G401.6 (cell line): ENCODE results near the gene ANKRD63.

Experiments
- FAIRE-seq: peaks from 2 replicates; lab custom pipeline; 2012; peaks lifted over from hg19 to GRCh38; lab: Jason Lieb, UNC

The ANKRD63 gene

DNA sequence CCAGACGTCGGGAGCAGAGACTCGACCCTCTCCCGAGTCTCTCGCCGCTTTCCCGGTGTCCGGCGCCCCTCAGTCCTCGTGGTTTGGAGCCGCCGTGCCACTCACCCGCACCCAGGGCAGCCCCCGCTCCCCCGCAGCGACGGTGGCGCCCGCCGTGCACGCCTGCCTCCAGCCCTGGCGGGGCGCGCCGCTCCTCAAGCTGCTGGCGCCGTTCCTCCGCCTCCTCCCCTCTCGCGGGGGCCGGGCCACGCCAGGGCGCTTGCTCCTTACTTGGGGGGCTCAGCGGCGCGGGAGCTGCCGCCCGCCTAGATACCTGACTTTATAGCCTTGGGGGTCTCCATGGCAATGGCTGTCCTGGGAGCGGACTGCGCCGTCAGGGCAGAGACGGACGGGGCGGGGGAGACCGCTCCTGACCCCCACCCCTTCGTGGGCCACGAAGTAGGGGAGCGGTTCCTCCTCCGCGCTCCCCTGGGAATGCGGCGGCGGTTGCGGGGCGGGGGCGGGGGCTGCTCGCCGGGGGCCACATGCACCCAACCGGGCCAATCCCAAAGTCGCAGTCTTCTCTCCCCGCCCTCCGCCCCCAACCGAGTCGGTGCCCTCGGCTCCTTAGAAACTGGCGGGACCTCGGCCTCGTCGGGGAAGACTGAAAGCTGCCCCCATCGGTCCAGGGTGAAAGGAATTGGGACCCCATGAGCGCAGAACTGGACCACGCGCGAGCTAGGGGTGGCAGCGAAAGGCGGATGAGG is at the start of gene ANKRD63:
Gene ANKRD63 (minus strand): TSS at position 196 of the 746 bp plus-strand sequence. CDS start 478 bp downstream, outside the sequence.
- no peak for FAIRE-seq

DNA sequence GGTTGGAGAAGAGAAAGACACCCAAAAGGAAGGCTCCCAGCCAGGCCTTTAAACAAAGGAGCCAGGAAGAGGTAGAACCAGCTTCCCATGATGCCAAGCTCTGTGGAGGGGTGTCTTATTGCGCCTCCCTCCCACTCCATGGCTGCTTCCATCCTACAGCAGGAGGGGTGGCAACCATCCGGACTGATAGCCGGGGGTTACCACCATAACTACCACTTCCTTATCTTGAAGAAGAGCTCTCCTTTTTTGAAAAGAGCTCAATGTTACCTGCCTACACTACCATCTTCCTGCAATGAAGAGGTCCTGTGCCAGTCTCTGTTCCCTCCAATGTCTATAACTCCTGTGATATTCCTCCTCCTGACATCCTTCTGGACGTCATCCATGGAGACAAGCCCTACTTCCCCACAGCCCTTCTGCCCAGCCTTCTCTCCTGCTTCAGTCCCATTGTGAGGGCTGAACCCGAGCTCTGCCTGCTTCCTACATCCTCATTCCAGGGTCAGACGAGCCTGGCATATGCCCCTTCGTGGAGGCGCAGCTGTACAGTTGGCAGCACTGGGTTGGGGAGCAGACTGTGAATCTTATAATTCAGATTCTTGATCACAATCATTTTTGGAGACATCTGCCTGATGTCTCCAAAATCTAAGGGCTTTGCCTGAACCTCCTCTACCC is 49.4 kb upstream of the ANKRD63 start:
- no peak for FAIRE-seq

GRCh38 chr15:40331637-40332036 is 48.8 kb upstream of the ANKRD63 start:
- FAIRE-seq = no peak

DNA sequence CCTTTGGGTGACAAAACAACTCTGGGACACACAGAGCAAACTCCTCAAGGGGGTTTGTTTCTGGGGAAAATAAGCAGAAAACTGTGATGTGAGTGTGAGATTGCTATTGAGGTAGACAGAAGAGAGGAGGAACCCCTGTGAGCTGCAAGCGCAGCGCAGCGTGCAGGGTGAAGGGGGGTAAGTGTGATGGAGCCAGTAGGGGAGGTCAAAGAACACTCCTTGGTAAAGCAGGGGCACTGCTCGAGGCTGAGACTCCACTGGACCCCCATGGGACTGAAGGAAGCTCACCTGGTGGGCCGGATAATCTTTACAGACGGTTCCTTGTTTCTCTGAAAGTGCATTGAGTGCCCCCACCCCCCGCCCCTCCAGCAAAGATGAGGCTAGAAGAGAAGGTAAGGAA is 48.2 kb upstream of the ANKRD63 start:
- no peak for FAIRE-seq

- no peak for FAIRE-seq
Observed at GRCh38 chr15:40330368-40330836, 47.5 kb upstream of the ANKRD63 start.

DNA sequence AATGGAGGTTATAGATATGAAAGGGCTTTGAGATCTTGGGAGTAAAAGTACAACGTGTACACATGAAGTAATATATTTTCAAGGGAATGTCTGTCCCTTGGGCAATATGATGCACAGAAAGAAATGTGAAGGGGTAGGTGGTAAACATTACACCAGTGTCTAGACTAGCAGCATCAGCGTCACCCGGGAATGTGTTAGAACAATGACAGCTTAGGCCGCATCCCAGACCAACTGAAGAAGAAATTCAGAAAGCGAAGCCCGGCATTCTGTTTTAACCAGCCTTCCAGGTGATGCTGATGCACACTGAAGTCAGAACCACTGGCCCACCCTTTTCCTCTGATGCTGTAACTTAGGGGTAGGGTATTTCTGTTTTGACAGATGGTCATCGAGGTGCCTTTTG is 46.9 kb upstream of the ANKRD63 start:
- FAIRE-seq = no peak

DNA sequence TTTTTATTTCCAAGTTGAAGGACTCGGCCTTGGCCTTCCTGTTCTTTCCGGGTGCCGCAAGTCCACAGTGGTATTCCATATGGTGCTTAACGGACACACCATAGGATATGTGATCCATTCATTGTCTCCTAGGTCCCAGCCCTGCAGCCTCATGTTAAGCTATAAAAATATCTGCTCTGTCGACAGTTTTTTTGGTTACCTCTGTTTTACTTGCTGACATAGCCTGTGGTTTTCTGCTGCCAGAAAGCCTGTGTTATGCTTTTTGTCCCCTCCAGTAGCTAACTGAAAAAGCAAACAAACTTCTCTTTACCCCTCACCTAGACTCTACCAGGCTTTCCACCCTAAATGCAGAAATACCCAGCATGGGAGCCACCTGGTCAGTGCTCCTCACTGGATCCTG is 45.9 kb upstream of the ANKRD63 start:
- no peak for FAIRE-seq

GRCh38 chr15:40328176-40328575 is 45.3 kb upstream of the ANKRD63 start:
- FAIRE-seq = peak; percentile 86

DNA sequence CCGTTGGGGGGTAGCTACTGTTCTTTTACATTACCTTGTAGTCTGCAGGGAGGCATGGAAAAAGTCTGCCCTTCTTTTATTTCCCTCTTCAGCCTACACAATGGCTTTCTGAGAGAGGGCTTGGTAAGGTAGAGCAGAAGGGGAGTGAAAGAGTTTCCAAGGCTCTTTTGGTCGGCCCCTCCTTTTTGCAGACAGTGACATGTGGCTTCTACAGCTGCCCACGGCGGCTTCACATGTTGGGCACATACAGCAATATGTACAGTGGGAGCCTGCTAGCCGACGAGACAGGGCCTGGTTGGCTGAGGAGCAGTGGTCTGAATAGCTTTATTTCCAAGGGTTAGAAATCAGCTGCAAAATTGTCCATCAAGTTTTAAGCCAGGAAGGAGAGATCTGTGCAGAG is 44.6 kb upstream of the ANKRD63 start:
- no peak for FAIRE-seq

DNA sequence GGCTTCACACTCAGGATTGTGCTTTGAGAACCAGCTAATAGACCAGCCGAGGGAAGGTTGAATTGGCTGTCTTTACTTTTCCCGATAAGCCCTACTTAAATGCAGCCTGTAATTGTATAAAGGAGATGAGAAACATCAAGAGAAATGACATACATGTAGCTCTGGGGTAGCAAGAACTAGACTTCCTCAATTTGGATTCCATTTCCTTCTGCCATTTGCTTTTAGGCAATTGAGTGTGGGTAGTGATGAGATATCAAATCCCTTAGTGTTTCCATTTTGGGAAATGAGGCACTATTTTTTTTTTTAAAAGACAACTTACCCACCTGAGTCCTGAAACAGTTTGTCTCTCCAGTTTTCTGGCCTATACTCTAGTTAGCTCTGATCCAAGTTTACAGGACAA is 42.8 kb upstream of the ANKRD63 start:
- FAIRE-seq = no peak

- FAIRE-seq = no peak
Observed at GRCh38 chr15:40325188-40325587, 42.3 kb upstream of the ANKRD63 start.

DNA sequence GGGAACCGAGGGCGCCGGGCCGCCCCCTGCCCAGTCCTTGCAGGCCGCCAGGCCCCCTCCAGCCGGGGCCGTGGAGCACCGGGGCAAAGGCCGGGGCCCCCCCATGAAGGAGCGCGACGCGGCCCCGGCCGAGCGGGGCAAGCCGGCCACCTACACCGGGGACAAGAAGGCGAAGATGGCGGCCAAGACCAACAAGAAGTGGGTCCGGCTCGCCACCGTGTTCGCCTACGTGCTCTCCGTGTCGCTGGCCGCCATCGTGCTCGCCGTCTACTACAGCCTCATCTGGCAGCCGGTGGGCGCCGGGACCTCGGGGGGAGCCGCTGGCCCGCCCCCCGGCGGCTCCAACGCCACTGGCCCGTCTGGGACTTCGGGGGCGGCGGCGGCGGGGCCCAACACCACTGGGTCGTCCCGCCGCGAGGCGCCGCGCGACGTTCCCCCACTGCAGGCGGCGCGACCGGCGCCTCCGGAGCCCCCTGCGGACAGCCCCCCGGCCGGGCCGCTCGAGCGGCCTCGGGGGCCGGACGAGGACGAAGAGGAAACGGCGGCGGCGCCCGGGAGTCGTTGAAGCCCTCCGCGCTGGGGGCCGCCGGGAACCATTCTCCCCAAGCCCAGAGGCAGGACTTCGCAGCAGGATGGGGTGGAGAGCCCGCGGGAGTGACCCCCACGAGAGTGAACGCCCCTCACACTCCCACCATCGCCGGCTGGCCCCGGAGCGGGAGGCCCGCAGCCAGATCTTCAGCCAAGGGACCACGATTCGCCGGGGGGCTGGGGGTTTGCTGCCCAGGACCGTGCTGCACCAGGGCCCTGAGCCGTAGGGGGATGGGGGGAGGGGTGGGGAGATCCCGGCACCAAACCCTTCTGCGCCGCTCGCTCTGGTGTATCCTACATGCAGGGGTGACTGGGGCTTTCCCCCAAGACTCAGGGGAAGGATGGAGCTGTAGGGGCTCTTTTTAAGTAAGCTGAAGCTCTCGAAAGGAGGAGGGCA is 41.4 kb upstream of the ANKRD63 start:
- no peak for FAIRE-seq

DNA sequence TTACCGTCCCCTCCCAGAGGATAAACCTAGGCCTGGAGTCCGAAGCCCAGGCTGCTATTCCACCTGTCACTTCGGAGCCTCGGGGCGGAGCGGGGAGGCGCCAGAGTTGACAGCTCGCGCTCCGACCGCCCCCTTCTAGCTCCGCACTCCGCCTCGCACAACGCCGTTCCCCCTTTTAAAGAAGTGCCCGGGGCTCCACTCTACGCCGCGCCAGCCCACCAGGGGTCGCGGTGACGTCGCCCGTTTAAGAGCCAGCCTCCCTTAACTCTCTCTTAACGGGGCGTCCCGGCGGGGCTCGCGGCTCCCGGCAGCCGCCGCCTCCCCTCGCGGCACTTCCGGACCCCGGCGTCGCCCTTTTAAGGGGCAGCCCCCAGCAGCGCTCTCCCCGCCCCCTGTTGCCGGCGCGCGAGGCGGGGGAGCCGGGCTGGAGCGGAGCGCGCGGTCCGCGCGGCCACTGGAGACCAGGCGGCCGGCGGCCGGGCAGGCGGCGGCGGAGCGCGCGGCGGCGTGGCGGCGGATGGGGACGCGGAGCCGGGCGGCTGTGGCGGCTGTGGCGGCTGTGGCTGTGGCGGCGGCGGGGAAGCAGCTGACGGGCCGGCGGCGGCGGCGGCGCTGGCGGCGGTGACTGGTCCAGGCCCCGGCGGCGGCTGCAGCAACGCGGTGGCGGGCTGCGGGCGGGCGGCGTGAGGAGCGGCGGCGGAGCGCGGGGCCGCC is 40.5 kb upstream of the ANKRD63 start, which contains the start of gene INAFM2:
Gene INAFM2 (plus strand): TSS at position 454 of the 714 bp plus-strand sequence. CDS start 364 bp downstream, outside the sequence.
- peak; percentile 96 for FAIRE-seq

- FAIRE-seq = no peak
Observed at GRCh38 chr15:40322531-40323238, 39.8 kb upstream of the ANKRD63 start.

DNA sequence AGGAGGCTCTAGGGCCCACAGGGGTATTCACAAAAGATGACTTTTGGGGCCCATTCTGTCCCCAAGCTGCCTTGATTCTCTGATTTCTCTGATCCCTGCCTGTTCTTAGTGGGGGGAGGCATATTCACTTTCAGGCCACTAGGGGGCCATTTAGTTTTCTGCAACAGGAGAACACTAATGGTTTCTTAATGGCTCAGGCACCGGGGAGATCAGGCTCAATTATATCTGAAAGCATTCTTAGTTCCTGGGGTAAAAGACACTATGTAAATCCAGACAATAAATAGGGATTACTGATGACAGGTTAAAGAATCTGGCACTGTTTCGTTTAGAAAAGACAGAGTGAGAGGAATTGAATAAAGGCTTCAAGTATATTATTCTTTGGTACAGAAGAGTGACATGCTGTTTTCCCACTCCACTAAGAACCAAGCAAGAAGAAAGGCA is 38.1 kb upstream of the ANKRD63 start:
- FAIRE-seq = peak; percentile 94

GRCh38 chr15:40320409-40320808 is 37.5 kb upstream of the ANKRD63 start:
- peak; percentile 95 for FAIRE-seq

DNA sequence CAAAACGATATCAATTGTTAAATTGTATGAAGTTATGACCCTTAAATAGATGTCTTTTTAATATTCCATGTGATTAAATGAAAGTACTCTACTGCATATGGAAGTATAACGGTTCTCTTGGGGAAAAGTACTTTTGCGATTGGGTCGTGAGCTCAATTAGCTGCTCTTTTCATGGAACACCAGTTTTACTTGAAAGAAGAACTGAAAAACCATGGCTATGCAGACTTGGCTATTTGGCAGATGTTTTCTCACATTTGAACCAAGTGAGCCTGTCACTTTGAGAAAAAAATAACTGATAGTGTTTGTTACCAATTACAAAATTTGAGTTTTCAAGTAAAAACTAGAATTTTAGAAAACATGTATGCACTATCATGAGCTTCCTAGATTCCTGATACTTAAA is 34.7 kb upstream of the ANKRD63 start:
- FAIRE-seq = no peak

GRCh38 chr15:40316931-40317330 is 34.1 kb upstream of the ANKRD63 start:
- FAIRE-seq = no peak

- FAIRE-seq = no peak
Observed at GRCh38 chr15:40314723-40315276, 31.9 kb upstream of the ANKRD63 start.

GRCh38 chr15:40313531-40314398 is 30.9 kb upstream of the ANKRD63 start:
- FAIRE-seq = no peak
